Hematopoietic multipotent progenitor cell treated with erythropoietin and hydrocortisone succinate and interleukin-3 and kit ligand, for 4 days (in vitro differentiated cells): Measurements from ENCODE around the gene GTF3C5.
A peak's percentile ranks its signal among the peaks of the same experiment; 100 is the strongest.
"Not testable (repeated sequence)": the region's sequence is repeated elsewhere in the genome, so short reads cannot be mapped to it uniquely, and the experiment has no call there.

Experiments
- DNase-seq: peaks from one replicate; pipeline ENCODE4 v3.0.0-alpha.2; 2015

The GTF3C5 gene

DNA sequence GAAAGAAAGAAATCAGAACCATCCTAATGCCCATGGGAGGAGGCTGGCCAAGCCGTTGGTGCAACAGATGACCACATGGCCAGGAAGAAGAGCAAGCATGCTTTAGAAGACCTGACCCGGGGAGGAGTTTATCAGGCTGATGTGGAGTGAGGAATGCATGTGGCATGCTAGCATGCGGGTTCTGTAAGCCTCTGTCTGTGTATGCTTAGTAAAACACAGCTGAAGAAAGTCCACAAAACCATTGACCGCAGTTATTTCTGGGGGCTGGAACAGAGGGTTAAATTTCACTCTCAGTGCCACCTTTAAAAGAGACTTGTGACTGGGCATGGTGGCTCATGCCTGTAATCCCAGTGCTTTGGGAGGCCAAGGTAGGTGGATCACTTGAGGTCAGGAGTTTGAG, 33.2 kb upstream of the GTF3C5 start:
- DNase-seq: no peak

GRCh38 chr9:132998221-132998620, 32.6 kb upstream of the GTF3C5 start:
- DNase-seq: not testable (repeated sequence)

DNA sequence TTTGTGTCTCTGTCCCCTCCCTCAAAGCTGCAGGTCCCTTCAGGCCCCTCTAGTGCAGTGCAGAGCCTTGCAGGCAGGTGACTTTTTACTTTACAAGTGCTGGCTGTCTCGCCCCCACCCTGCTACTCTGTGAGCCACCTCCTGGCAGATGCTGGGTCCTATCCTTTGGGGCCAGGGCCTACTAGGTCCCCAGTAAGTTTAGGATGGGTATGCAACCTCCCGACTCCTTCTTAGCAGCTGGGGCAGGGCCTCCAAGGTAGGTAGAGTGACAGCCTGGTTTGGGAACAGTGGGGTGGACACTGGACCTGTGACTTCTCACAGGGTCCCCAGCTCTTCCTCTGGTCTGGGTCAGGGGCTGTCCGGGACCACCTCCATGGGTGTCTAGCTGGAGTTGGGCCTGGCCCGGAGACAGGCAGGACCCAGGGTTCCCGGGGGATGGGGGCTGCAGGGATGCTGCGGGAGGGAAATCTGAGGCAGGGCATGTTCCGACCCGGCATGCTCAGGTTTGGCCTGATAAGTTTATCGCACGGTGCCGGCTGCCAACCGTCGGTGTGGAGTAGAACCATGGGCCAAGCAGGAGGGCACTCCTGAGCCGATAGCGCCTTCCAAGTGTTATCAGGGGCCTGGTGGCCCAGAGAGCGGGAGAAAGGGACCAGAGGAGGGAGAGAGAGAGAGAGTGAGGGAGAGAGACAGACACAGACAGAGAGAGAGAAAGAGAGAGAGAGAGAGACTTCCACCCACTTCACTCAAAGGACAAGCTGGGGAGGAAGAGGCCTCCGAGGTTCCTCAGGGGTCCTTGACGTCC, 31.8 kb upstream of the GTF3C5 start:
- DNase-seq: peak; percentile 96

GRCh38 chr9:133002147-133003070, 28.4 kb upstream of the GTF3C5 start:
- peak; percentile 25 for DNase-seq

GRCh38 chr9:133003071-133003461, 27.7 kb upstream of the GTF3C5 start:
- peak; percentile 94 for DNase-seq

DNA sequence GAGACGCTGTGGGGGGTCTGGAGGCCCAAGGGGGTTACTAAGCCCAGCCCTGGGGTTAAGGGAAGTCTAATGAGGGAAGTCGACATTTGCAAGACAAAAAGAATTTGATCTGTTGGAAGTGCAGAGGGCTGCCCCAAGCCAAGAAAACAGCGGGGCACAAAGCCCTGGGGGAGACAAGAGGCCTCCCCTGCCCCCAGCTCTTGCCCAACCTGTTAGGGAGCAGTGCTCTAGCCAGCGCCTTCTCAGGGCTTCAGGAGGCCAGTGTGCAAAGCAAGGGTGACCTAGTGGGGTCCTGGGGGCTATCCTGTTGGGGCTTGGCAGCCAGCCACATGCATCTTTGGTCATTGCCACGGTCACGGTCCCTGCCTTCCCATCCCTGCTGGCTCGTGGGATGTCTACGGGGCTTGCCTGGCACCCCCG, 27.1 kb upstream of the GTF3C5 start:
- DNase-seq: peak; percentile 71

DNA sequence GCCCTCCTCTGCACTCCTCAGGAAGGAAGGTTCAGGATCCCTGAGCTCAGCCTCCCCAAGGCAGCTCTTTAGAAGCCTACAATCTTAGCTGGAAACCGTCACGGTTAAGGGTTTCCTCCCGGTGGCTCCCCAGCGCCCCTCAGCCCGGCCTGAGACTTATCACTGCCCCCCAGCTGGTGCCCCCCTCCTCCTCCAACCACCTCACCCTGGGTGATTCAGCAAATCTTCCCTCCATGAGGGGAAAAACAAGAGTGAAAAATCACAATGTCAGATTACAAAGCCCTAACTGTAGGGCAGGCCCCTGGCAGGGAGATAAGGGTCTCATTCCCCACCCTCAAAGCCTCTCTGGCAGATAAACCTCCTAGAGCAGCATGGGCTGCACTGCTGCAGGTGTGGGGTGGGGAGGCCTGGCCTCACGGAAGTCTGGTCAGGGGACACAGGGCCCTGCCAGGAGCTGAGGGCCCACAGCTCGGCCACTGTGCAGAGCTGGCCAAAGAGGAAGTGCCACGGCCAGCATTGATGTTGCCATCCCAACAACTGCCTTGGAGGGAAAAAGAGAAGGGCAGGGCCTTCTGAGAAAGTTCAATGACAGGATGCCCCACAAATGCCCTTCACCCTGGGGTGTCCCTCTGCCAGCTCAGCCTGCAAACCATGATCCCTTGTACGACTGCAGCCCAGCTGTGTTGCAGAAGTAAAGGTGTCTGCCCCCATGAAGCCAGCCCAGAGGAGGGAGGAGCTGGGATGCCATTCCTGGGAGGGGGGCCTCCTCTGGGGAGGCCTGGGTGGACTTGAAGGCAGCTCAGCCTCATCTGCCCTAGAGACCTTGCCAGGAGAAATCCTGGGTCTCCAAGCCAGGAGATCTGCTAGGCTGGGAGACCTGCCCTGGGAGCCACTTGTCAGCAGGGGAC, 26.5 kb upstream of the GTF3C5 start:
- DNase-seq: peak; percentile 99

DNA sequence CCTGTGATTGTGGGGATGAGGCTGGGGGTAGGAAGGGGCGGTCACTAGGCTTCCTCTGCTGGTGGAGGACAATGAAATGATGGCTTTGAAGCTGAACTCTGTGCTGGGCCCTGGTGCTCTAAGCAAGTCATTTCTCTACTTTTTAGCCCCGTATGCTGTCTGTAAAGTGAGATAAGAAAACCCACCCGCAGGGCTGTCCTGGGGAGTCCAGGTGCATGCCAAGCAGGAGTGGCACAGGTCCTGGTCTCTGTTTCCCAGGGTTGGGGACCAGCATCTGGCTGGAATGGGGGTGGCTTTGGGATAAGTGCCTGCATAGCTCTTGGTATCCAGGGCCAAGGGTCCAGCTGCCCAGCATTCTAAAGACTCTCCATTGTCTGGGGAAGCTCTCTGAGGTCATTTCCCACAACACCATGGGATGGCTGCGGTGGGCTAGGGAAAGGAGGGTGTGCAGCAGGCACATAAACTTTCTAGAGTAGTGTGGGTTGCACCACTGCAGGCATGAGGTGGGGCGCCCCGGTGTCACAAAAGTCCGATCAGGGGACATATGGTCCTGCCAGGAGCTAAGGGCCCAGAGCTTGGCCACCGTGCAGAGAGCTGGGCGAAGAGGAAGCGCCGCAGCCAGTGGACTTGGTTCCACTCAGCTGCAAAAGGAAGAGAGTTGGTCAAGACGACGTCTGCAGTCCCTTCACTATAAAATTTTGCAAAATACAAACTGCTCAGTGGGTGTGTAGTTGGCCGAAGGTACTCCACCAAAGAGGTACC, 25.6 kb upstream of the GTF3C5 start:
- DNase-seq: peak; percentile 76

DNA sequence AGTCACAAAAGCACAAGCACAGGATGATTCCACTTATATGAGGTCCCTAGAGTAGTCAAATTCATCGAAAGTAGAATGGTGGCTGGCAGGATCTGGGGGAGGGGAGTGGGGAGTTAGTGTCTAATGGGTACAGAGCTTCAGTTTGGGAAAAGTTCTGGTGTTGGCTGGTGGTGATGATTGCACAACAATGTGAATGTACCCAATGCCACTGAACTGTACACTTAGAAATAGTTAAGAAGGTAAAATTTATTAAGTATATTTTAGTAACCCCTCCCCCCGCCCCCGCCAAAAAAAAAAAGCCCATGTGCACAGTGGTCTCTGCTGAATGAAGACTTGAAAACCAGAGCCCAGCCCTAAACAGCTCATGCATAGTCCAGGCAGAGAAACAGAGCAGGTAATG, 24.8 kb upstream of the GTF3C5 start:
- DNase-seq: no peak

DNA sequence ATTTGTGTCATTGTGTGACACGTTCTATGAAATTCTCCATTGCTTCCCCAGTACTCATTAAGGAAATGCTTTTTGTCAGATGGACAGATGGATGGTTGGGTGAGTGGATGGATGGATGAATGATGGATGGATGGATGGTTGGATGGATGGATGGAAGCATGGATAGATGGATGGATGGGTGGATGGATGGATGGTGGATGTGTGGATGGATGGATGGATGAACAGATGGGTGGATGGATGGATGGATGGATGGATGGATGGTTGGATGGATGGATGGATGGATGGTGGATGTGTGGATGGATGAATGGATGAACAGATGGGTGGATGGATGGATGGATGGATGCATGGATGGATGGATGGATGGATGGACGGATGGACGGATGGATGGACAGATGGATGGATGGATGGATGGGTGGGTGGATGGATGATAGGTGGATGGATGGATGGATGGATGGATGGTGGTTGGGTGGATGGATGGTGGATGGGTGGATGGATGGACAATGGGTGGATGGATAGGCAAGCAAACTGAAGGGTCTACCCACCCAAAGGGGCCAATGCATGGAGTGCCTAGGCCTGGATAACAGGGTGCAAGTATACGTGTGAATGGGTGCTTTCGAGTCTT, 24.0 kb upstream of the GTF3C5 start:
- DNase-seq: no peak

DNA sequence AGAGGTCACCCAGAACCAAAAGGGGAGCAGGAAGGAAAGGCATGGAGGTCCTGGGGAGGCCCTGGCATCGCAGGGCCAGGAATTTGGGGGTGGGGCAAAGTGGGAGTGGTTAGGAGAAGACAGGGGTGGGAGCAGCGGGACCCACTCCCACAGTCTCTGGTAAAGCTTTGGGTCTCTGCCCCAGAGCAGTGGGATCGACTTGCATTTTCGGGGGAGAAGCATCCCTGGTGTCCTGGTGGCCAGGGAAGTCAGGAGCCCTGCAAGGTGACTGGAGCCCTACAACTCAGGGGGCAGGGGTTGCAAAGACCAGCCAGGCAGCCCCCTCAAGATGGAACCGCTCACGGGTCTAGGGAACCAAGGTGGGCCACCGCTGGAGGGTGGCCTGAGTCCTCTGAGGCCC, 22.4 kb upstream of the GTF3C5 start:
- no peak for DNase-seq

- DNase-seq: peak; percentile 29
Observed at GRCh38 chr9:133008824-133009223, 22.0 kb upstream of the GTF3C5 start.

DNA sequence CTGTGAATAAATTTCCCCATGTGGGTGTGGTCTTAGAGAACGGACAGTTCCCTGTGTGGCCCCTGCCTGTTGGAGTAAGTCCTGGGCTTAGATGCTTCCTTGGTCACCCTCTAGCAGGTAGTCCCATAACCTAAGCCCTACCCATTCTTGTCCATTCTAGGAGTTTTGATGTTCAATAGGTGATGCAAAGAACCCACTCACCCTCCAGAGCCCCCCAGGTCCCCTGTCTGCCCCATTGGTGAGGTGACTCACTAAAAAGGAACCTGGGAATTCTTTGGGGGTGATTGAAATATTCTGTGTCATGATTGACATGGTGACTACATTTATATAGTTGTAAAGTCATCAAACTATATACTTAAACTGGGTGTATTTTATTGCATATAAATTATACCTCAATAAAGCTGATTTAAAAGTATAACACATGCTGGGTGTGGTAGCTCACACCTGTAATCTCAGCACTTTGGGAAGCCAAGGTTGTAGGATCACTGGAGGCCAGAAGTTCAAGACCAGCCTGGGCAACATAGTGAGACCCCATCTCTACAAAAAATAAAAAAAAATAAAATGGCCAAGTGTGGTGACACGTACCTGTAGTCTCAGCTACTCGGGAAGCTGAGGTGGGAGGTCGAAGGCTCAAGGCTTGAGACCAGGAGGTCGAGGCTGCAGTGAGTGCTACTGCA, 20.8 kb upstream of the GTF3C5 start:
- no peak for DNase-seq

DNA sequence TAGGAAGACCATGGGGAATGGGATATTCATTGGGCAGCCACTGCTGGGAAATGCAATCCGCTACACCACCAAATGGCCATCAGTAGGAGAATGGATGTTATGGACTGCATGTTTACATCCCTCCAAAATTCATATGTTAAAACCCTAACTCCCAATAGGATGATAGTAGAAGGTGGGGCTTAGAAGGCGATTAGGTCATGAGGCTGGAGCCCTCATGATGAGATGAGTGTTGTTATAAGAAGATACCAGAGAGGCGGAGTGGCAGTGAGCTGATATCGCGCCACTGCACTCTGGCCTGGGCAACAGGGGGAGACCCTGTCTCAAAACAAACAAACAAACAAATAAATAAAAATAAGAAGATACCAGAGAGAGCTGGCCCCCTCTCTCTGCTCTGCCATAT, 16.1 kb upstream of the GTF3C5 start:
- no peak for DNase-seq

DNA sequence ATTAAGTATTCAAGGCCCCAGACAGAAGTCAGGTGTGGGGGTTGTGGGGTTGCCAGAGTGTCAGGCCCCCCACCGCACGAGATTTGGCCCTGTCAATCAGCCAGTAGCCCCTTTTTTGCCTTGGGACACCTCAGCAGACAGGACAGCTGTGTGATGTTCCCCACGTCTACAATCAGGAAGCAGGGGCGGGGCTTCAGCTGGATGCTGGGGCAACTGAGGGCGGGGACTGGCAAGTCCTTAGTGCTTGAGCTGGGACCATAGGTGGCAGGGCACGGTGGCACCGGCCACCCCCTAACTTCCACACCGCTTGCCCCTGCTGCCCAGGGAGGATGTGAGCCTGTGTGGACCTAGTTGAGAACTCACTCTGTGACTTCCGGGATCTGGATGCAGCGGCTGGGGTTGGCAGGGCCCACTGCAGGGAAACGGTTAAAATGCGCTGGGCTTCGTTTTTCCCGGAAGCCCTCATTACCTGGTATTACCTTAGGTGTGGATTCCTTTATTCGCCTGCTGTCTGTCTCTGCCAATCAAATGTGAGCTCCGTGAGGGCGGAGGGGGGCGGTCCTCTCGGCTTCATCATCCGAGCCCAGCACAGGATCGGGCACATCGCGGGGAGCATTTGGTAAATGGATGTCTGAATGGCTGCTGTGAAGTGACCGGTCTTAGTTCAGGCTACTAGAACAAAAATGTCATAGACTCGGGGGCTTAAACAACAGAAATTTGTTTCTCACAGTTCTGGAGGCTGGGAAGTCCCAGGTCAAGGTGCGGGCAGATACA, 7.5 kb upstream of the GTF3C5 start:
- DNase-seq: peak; percentile 81

DNA sequence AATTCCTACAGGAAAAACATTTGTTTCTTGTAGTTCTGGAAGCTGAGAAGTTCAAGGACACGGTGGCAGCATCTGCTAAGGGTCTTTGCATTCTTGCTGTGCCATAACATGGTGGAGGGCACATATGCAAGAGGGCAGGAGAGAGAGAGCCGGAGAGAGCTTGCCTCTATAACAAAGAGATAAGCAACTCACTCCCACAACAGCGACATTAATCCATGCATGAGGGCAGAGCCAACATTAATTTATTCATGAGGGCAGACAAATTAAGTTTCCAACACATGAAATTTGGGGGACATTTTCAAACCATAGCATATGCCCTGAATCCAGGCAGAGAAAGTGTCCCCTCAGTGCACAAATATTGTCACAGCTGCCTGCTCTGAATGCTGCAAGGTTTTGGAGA, 4.4 kb upstream of the GTF3C5 start:
- DNase-seq: peak; percentile 40

DNA sequence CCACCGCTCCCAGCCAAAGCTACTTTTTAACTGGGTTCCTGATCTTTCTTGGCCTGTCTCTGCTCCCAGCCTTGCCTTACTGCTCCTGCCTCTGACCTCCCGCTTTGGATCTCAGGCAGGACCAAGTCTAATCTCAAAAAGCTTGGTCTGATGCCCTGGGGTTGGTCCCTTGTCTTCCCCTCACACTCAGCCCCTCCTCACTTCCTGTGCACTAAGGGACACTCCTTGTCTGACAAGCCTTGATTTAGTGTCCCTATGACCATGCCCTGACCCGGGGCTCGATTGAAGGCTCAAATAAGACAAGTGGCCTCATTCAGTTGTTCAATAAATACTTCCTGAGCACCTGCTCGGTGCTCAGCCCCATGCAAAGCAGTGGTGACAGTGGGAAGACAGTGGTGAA, 3.7 kb upstream of the GTF3C5 start:
- DNase-seq: no peak

- no peak for DNase-seq
Observed at GRCh38 chr9:133028221-133028620, 2.6 kb upstream of the GTF3C5 start.

DNA sequence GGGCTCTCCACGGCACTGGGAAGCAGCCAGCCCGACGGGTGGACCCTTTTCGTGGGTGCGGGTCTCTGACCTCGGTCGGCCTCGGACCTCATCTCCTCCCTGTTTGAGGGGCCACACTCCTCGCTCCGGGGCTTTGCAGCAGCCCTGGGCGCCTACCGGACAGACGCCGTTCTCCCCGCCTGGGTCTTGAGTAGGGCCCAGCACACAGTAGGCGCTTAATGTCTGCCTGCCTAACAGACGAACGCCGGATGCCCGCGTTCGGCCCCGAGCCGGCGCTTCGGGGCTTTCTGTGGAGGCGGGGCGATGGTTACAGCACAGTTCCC, 842 bp upstream of the GTF3C5 start:
- no peak for DNase-seq

GRCh38 chr9:133031130-133031422, 279 bp downstream of the GTF3C5 start:
- DNase-seq: no peak

GRCh38 chr9:133031496-133031911, 707 bp downstream of the GTF3C5 start:
- peak; percentile 59 for DNase-seq
